ENCODE measurements around the gene PSME3IP1. TPM values are rescaled to one million over a fixed set of nuclear protein-coding genes. Genes with fewer than 3 reads are reported as not detected.

Gene PSME3IP1
- total and polyA plus RNA-seq, 2 experiments from 2014 or later, result 78.0 to 105 TPM

GRCh38 chr16:57159447-57159846 is 26.4 kb downstream of the PSME3IP1 start:
- no peaks in the 10 kb centered on the region for H3K79me2 ChIP-seq (replicated peaks; ENCODE audit: insufficient read depth)
- H3K4me3 ChIP-seq, result no peak overlapping the region
- H4K20me1 ChIP-seq (replicated peaks; ENCODE audit: insufficient read depth), result no peaks in the 10 kb centered on the region
- Mint-ChIP-seq H3K4me3 (peak overlapping the region; percentile 10; the same call in 2 of the 3 replicates), H3K4me1 (peaks cover 23% of the 10 kb centered on the region), H3K9me3 (no peaks in the 10 kb centered on the region), H3K27me3 (ENCODE audit: insufficient read depth, low read depth, poor library complexity) (no peaks in the 10 kb centered on the region), H3K36me3 (ENCODE audit: low read depth) (peaks cover 75% of the 10 kb centered on the region), H3K27ac (peak overlapping the region; percentile 89)
- H2AFZ ChIP-seq, result no peak overlapping the region
- no peaks in the 10 kb centered on the region for H3K9me2 ChIP-seq (ENCODE audit: insufficient read depth)
- H3K4me2 ChIP-seq, result 0 out of 2 replicates have a peak overlapping the region, but pooled peaks have one; percentile 39
- DNase-seq (ENCODE audit: low spot score) (peak; percentile 52), ATAC-seq (peak; percentile 67)
- no peak overlapping the region for H3K27ac ChIP-seq (ENCODE audit: low read depth)
- TF ChIP-seq REST (IDR thresholded peaks at IDR 0.05; ENCODE audit: unreplicated experiment) (no peak), ZNF462 (CRISPR knock-in tag; IDR thresholded peaks at IDR 0.05) (0 out of 2 replicates have a peak, but pooled peaks have one; percentile 27)
- H3K4me1 ChIP-seq (ENCODE audit: insufficient read depth), result peaks cover 10% of the 10 kb centered on the region
- no peaks in the 10 kb centered on the region for H3F3A ChIP-seq (replicated peaks; ENCODE audit: low read depth)
- no peaks in the 10 kb centered on the region for H3K27me3 ChIP-seq (ENCODE audit: insufficient read depth)
- peaks cover 29% of the 10 kb centered on the region for H3K36me3 ChIP-seq (ENCODE audit: insufficient read depth)

Data from GM23338 (cell line).